B cell (primary cell): ENCODE data around the gene CTNNBL1. TPM values are rescaled to one million over a fixed set of nuclear protein-coding genes. Genes with fewer than 3 reads are reported as not detected.

Experiments used
- ATAC-seq: fragments of 200-7000 bp; cut with Tn5 transposase; one replicate; pipeline ENCODE4 v1.10.0; 2021; ENCODE audit warnings: low read depth, mild to moderate bottlenecking, moderate number of reproducible peaks, moderate library complexity
- CTCF ChIA-PET: fragments of 350-600 bp; sonication (Branson Sonifier 250); formaldehyde crosslinking; loops from one replicate; lab custom pipeline; 2021; ENCODE audit warnings: antibody characterized with exemption, inconsistent platforms; lab: Charles Lee
- POLR2A ChIA-PET: fragments of 350-600 bp; sonication (Branson Sonifier 250); formaldehyde crosslinking; loops from one replicate; lab custom pipeline; 2021; ENCODE audit warnings: antibody characterized with exemption; lab: Charles Lee
- DNase-seq: peaks from one replicate; pipeline ENCODE4 v3.0.0; 2013
- H2AFZ ChIP-seq: 2 replicates; pipeline ENCODE4 v1.6.1; 2012; ENCODE audit warnings: mild to moderate bottlenecking, low read depth, low read length; ENCODE audit not compliant: insufficient read depth, poor library complexity, severe bottlenecking
- H3K27ac ChIP-seq, 2 donors: 1 replicate in 1 of 2; 2 replicates in 1 of 2; pipeline ENCODE4 v1.5.1; 2012 to 2013; ENCODE audit warnings: low read length in 2 of 2, mild to moderate bottlenecking in 2 of 2, moderate library complexity in 1 of 2
- H3K27me3 ChIP-seq, 4 experiments: fragments of 200-600 bp in 1 of 4; sonication (generic) in 1 of 4; replicated peaks in 1 of 4; 1 replicate in 2 of 4; 2 replicates in 2 of 4; pipeline versions ENCODE4 v1.6.1 to v1.7.0; 2013 to 2016; ENCODE audit warnings: low read length in 3 of 4, mild to moderate bottlenecking in 2 of 4, mixed read lengths in 1 of 4, moderate library complexity in 1 of 4; ENCODE audit not compliant: insufficient read depth in 4 of 4, control insufficient read depth in 3 of 4; ENCODE audit errors: control extremely low read depth in 1 of 4
- H3K36me3 ChIP-seq, 2 experiments: replicated peaks in 1 of 2; 1 replicate in 1 of 2; 2 replicates in 1 of 2; pipeline versions ENCODE4 v1.6.1 to v1.7.1; 2013; ENCODE audit warnings: low read length in 1 of 2; ENCODE audit not compliant: insufficient read depth in 2 of 2, control insufficient read depth in 1 of 2; ENCODE audit errors: control extremely low read depth in 1 of 2, extremely low read depth in 1 of 2
- H3K4me1 ChIP-seq, 2 donors: fragments of 200-600 bp in 1 of 2; sonication (generic) in 1 of 2; 1 replicate in 1 of 2; 2 replicates in 1 of 2; pipeline versions ENCODE4 v1.5.1 to v1.6.1; 2013 to 2017; ENCODE audit warnings: low read length in 2 of 2; ENCODE audit not compliant: control insufficient read depth in 2 of 2, insufficient read depth in 2 of 2
- H3K4me2 ChIP-seq: replicated peaks from 2 replicates; pipeline ENCODE3; 2012; ENCODE audit warnings: mild to moderate bottlenecking, low read depth, low read length; ENCODE audit not compliant: poor library complexity, severe bottlenecking
- H3K4me3 ChIP-seq, 5 experiments: fragments of 200-600 bp in 1 of 5; sonication (generic) in 1 of 5; 1 replicate in 3 of 5; 2 replicates in 2 of 5; pipeline versions ENCODE4 v1.5.1 to v1.7.0; 2011 to 2016; ENCODE audit warnings: low read length in 4 of 5, mild to moderate bottlenecking in 4 of 5, low read depth in 2 of 5, control low read depth in 1 of 5, moderate library complexity in 1 of 5; ENCODE audit not compliant: insufficient read depth in 1 of 5; ENCODE audit errors: control extremely low read depth in 1 of 5, extremely low read depth in 1 of 5
- H3K79me2 ChIP-seq: fragments of 200-600 bp; sonication (generic); one replicate; pipeline ENCODE4 v1.6.0; 2016; ENCODE audit warnings: low read length; ENCODE audit not compliant: control insufficient read depth, insufficient read depth
- H3K9ac ChIP-seq: fragments of 200-600 bp; sonication (generic); 2 replicates; pipeline ENCODE4 v1.6.1; 2017; ENCODE audit warnings: mild to moderate bottlenecking, low read length, moderate library complexity
- H3K9me3 ChIP-seq, 3 donors: one replicate each; pipeline versions ENCODE4 v1.6.1 to v1.7.1; 2013; ENCODE audit warnings: low read length in 2 of 3; ENCODE audit not compliant: control insufficient read depth in 2 of 3, insufficient read depth in 1 of 3; ENCODE audit errors: control extremely low read depth in 1 of 3
- H4K20me1 ChIP-seq: 2 replicates; pipeline ENCODE4 v1.6.0; 2012; ENCODE audit warnings: mild to moderate bottlenecking, low read length; ENCODE audit not compliant: insufficient read depth, control insufficient read depth, poor library complexity, severe bottlenecking
- H3K27ac Mint-ChIP-seq: one replicate; pipeline ENCODE4 v1.8.0; 2021; ENCODE audit warnings: mixed read lengths
- H3K27me3 Mint-ChIP-seq: one replicate; pipeline ENCODE4 v1.8.0; 2021; ENCODE audit warnings: mixed read lengths
- H3K4me1 Mint-ChIP-seq: one replicate; pipeline ENCODE4 v1.8.0; 2021; ENCODE audit warnings: mixed read lengths
- H3K4me3 Mint-ChIP-seq: one replicate; pipeline ENCODE4 v1.8.0; 2021; ENCODE audit warnings: mixed read lengths
- H3K9me3 Mint-ChIP-seq: one replicate; pipeline ENCODE4 v1.8.0; 2022; ENCODE audit warnings: mixed read lengths; ENCODE audit not compliant: insufficient read depth
- EZH2 ChIP-seq: IDR thresholded peaks from 2 replicates; pipeline ENCODE4 v1.6.1; 2012; ENCODE audit warnings: borderline replicate concordance, low read depth, mild to moderate bottlenecking, moderate library complexity, low read length; ENCODE audit not compliant: insufficient read depth, poor library complexity, severe bottlenecking
- WGBS: methylation state at CpG from one replicate; pipeline ENCODE4 v1.1.5; 2013; ENCODE audit warnings: missing lambda C conversion rate; ENCODE audit not compliant: insufficient coverage; 5-methylcytosine and 5-hydroxymethylcytosine counted together
- intact Hi-C: fragments of 100-400 bp; cut with micrococcal nuclease; formaldehyde crosslinking; loops from one replicate; pipeline ENCODE4 v1.10.0; 2022
- polyA minus RNA-seq: library from RNA; depleted of rRNA, polyadenylated mRNA; stranded (reverse); fragments of >200 nt; gene quantifications from 2 replicates; pipeline ENCODE4 v1.2.3, GENCODE V29; 2012
- polyA plus RNA-seq: library from polyadenylated mRNA; depleted of rRNA; stranded (reverse); fragments of >200 nt; gene quantifications from 2 replicates; pipeline ENCODE4 v1.2.3, GENCODE V29; 2012
- total RNA-seq, 2 donors: library from RNA; stranded (reverse); fragments of 120-200 nt in 1 of 2; gene quantifications; 1 replicate in 1 of 2; 2 replicates in 1 of 2; pipeline versions ENCODE4 v1.2.3 to v1.2.4, GENCODE V29; 2013 to 2022
- TF ChIP-seq, protein P1 (sequence below): fragments of 200-600 bp; IDR thresholded peaks from one replicate; pipeline ENCODE4 v1.8.0; 2022; ENCODE audit warnings: antibody characterized with exemption, mild to moderate bottlenecking

The CTNNBL1 gene, protein sequence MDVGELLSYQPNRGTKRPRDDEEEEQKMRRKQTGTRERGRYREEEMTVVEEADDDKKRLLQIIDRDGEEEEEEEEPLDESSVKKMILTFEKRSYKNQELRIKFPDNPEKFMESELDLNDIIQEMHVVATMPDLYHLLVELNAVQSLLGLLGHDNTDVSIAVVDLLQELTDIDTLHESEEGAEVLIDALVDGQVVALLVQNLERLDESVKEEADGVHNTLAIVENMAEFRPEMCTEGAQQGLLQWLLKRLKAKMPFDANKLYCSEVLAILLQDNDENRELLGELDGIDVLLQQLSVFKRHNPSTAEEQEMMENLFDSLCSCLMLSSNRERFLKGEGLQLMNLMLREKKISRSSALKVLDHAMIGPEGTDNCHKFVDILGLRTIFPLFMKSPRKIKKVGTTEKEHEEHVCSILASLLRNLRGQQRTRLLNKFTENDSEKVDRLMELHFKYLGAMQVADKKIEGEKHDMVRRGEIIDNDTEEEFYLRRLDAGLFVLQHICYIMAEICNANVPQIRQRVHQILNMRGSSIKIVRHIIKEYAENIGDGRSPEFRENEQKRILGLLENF
- 64.7 and 64.8 TPM in 2 replicates for total RNA-seq
- 49.8 TPM for total RNA-seq (2013)
- 23.5 and 25.3 TPM in 2 replicates for polyA plus RNA-seq
- polyA minus RNA-seq = 21.9 and 27.6 TPM in 2 replicates

GRCh38 chr20:37693635-37694626 lies at the start of gene CTNNBL1:
Gene CTNNBL1 (plus strand): TSS chr20:37694030. CDS start chr20:37694123, 93 bp downstream.
- Mint-ChIP-seq H3K27me3 (peaks cover 8% of the 10 kb centered on the region), H3K27ac (peak within 1 kb of the TSS; percentile 94), H3K4me1 (peaks cover 45% of the 10 kb centered on the region), H3K4me3 (peak within 1 kb of the TSS; percentile 99), H3K9me3 (peaks cover 3% of the 10 kb centered on the region)
- Histone ChIP-seq H3K4me2 (peak within 1 kb of the TSS; percentile 91), H3K9me3 (no peaks in the 10 kb centered on the region), H3K27me3 (peaks cover 0 to 8% (median 6%) of the 10 kb centered on the region in 4 experiments), H3K79me2 (peaks cover 38% of the 10 kb centered on the region), H4K20me1 (peaks cover 3% of the 10 kb centered on the region), H3K4me1 (peaks cover 23 to 31% of the 10 kb centered on the region in 2 donors), H3K4me3 (peak within 1 kb of the TSS; percentile 61 to 97 (median 67)), H3K9ac (peak within 1 kb of the TSS; percentile 91), H3K27ac (peak within 1 kb of the TSS; percentile 7 to 75), H2AFZ (peak within 1 kb of the TSS; percentile 93), H3K36me3 (peaks cover 0 to 4% of the 10 kb centered on the region in 2 experiments)
- no peak for TF ChIP-seq EZH2
- TF ChIP-seq, protein P1, sequence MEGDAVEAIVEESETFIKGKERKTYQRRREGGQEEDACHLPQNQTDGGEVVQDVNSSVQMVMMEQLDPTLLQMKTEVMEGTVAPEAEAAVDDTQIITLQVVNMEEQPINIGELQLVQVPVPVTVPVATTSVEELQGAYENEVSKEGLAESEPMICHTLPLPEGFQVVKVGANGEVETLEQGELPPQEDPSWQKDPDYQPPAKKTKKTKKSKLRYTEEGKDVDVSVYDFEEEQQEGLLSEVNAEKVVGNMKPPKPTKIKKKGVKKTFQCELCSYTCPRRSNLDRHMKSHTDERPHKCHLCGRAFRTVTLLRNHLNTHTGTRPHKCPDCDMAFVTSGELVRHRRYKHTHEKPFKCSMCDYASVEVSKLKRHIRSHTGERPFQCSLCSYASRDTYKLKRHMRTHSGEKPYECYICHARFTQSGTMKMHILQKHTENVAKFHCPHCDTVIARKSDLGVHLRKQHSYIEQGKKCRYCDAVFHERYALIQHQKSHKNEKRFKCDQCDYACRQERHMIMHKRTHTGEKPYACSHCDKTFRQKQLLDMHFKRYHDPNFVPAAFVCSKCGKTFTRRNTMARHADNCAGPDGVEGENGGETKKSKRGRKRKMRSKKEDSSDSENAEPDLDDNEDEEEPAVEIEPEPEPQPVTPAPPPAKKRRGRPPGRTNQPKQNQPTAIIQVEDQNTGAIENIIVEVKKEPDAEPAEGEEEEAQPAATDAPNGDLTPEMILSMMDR = no peak
- ChIA-PET CTCF (no interaction called here), POLR2A (no interaction called here)
- ATAC-seq (peak; percentile 94), DNase-seq (peak; percentile 97)
- 2% methylated on average over 49 of the region's 54 CpGs for WGBS
- intact Hi-C loops = loop anchor here (1.0 to 10.0 kb wide), 7 partner anchors 110 to 1271 kb away; partner anchors contain the start of genes ACTR5, BLCAP, DHX35 and MROH8
